ENCODE results near the gene CDH22. TPM values are rescaled to one million over a fixed set of nuclear protein-coding genes. Genes with fewer than 3 reads are reported as not detected.
A peak's percentile ranks its signal among the peaks of the same experiment; 100 is the strongest.

CDH22 gene
- total and polyA plus RNA-seq, 2 donors (not counting 1 experiment from before 2014, with no cell fraction given), result not detected

DNA sequence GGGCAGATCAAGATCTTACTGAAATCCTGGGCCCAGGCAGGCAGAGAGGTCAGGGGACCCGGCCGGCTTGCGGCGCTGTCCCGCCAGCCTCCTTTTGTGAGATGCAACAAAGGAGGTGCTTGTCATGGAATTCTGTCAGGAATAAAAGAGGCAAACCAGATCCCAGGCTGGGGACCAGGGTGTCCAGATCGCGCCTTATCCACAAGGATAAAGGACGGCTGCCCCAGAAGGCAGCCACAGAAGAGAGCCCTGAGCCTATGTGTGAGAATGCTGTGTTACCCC lies 42.6 kb upstream of the CDH22 start:
- H3K9me3 ChIP-seq (ENCODE audit: control extremely low read depth in 1 of 3, control insufficient read depth in 2 of 3, insufficient read depth in 1 of 3, low read length in 2 of 3), result no peaks in the 10 kb centered on the region
- DNase-seq (no peak), ATAC-seq (ENCODE audit: low read depth) (no peak)
- Mint-ChIP-seq H3K9me3 (ENCODE audit: insufficient read depth) (no peaks in the 10 kb centered on the region), H3K4me1 (peaks cover 26% of the 10 kb centered on the region), H3K27me3 (no peaks in the 10 kb centered on the region), H3K4me3 (no peak overlapping the region), H3K27ac (peak overlapping the region; percentile 82)
- H3K9ac ChIP-seq (ENCODE audit: low read length), result no peak overlapping the region
- H3K4me3 ChIP-seq (ENCODE audit: control extremely low read depth in 1 of 5, extremely low read depth in 1 of 5, insufficient read depth in 1 of 5, low read depth in 2 of 5, low read length in 4 of 5), result no peak overlapping the region
- H4K20me1 ChIP-seq (ENCODE audit: control insufficient read depth, insufficient read depth, low read length, poor library complexity, severe bottlenecking), result peaks cover 17% of the 10 kb centered on the region
- TF ChIP-seq, protein P1, sequence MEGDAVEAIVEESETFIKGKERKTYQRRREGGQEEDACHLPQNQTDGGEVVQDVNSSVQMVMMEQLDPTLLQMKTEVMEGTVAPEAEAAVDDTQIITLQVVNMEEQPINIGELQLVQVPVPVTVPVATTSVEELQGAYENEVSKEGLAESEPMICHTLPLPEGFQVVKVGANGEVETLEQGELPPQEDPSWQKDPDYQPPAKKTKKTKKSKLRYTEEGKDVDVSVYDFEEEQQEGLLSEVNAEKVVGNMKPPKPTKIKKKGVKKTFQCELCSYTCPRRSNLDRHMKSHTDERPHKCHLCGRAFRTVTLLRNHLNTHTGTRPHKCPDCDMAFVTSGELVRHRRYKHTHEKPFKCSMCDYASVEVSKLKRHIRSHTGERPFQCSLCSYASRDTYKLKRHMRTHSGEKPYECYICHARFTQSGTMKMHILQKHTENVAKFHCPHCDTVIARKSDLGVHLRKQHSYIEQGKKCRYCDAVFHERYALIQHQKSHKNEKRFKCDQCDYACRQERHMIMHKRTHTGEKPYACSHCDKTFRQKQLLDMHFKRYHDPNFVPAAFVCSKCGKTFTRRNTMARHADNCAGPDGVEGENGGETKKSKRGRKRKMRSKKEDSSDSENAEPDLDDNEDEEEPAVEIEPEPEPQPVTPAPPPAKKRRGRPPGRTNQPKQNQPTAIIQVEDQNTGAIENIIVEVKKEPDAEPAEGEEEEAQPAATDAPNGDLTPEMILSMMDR (IDR thresholded peaks at IDR 0.05), result no peak
- no peak for TF ChIP-seq EZH2 (IDR thresholded peaks at IDR 0.05; ENCODE audit: borderline replicate concordance, insufficient read depth, low read depth, low read length, poor library complexity, severe bottlenecking)
- ChIA-PET CTCF (no interaction called here), POLR2A (interaction anchor here (0.6 kb wide), 1 partner anchor 365 kb away, joined by 6 read pairs; no protein-coding TSS in a partner anchor)
- H3K27me3 ChIP-seq (replicated peaks in 1 of 4; ENCODE audit: control extremely low read depth in 1 of 4, control insufficient read depth in 3 of 4, insufficient read depth in 4 of 4, low read length in 3 of 4), result no peaks in the 10 kb centered on the region
- peaks cover 0 to 29% of the 10 kb centered on the region in 2 experiments for H3K36me3 ChIP-seq (replicated peaks in 1 of 2; ENCODE audit: control extremely low read depth in 1 of 2, control insufficient read depth in 1 of 2, extremely low read depth in 1 of 2, insufficient read depth in 2 of 2, low read length in 1 of 2)
- H3K27ac ChIP-seq (ENCODE audit: low read length in 2 of 2), result no peak overlapping the region
- H3K4me1 ChIP-seq (ENCODE audit: control insufficient read depth in 2 of 2, insufficient read depth in 2 of 2, low read length in 2 of 2), result peaks cover 9 to 24% of the 10 kb centered on the region in 2 donors
- no peak overlapping the region for H2AFZ ChIP-seq (ENCODE audit: insufficient read depth, low read depth, low read length, poor library complexity, severe bottlenecking)
- no peak overlapping the region for H3K4me2 ChIP-seq (replicated peaks; ENCODE audit: low read depth, low read length, poor library complexity, severe bottlenecking)
- intact Hi-C loops (cut with micrococcal nuclease), result no loop called here
- WGBS (ENCODE audit: insufficient coverage), result 97% methylated on average over 8 of the region's 8 CpGs
- H3K79me2 ChIP-seq (ENCODE audit: control insufficient read depth, insufficient read depth, low read length), result no peaks in the 10 kb centered on the region

DNA sequence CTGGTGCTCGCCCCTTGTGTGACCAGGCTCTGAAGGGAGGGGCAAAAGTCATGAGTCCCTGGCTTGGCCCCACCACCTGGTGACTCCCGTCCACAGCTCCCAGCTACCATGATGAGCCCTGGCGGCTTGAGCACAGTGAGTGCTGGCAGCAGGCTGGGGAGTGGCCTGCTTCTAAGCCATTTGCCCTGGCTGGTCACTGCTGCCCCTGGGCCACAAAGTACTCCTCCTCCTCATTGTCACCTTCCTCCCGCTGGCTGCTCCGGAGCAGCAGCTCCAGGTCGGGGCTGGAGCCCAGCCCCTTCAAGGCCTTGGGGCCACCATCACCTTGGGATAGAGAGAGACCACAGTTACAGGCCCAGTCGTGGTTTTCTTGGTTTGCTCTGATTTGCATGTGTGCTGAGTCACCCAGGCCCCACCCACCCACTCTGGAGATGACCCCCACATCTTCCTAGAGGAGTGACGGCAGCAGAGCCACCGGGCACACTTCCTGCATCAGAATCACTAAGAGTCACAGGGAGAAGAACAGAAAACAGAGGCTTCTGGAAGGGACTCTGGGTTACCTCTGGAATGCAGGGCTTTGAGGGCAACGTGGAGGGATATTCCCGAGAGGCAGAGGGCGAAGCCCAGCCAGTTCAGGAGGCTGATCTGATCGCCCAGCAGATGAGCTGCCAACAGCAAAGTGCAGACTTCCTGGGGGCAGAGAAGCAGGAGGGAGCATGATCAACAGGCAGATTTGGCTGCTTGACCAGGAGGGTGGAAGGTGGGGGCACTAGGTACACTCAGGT lies 42.1 kb upstream of the CDH22 start:
- H3K4me3 Mint-ChIP-seq, result peak overlapping the region; percentile 45
- Histone ChIP-seq H3K27me3 (replicated peaks in 1 of 4; ENCODE audit: control extremely low read depth in 1 of 4, control insufficient read depth in 3 of 4, insufficient read depth in 4 of 4, low read length in 3 of 4) (no peaks in the 10 kb centered on the region), H2AFZ (ENCODE audit: insufficient read depth, low read depth, low read length, poor library complexity, severe bottlenecking) (no peak overlapping the region), H3K79me2 (ENCODE audit: control insufficient read depth, insufficient read depth, low read length) (no peaks in the 10 kb centered on the region), H3K9ac (ENCODE audit: low read length) (no peak overlapping the region), H3K9me3 (ENCODE audit: control extremely low read depth in 1 of 3, control insufficient read depth in 2 of 3, insufficient read depth in 1 of 3, low read length in 2 of 3) (no peaks in the 10 kb centered on the region), H3K4me2 (replicated peaks; ENCODE audit: low read depth, low read length, poor library complexity, severe bottlenecking) (peak overlapping the region; percentile 16), H4K20me1 (ENCODE audit: control insufficient read depth, insufficient read depth, low read length, poor library complexity, severe bottlenecking) (peaks cover 17% of the 10 kb centered on the region), H3K4me3 (ENCODE audit: control extremely low read depth in 1 of 5, extremely low read depth in 1 of 5, insufficient read depth in 1 of 5, low read depth in 2 of 5, low read length in 4 of 5) (no peak overlapping the region), H3K27ac (ENCODE audit: low read length in 2 of 2) (no peak overlapping the region), H3K4me1 (ENCODE audit: control insufficient read depth in 2 of 2, insufficient read depth in 2 of 2, low read length in 2 of 2) (peaks cover 9 to 24% of the 10 kb centered on the region in 2 donors), H3K36me3 (replicated peaks in 1 of 2; ENCODE audit: control extremely low read depth in 1 of 2, control insufficient read depth in 1 of 2, extremely low read depth in 1 of 2, insufficient read depth in 2 of 2, low read length in 1 of 2) (peaks cover 0 to 29% of the 10 kb centered on the region in 2 experiments)
- peak overlapping the region; percentile 82 for H3K27ac Mint-ChIP-seq
- no peaks in the 10 kb centered on the region for H3K9me3 Mint-ChIP-seq (ENCODE audit: insufficient read depth)
- no peaks in the 10 kb centered on the region for H3K27me3 Mint-ChIP-seq
- intact Hi-C loops (cut with micrococcal nuclease), result no loop called here
- peak; percentile 79 for ATAC-seq (ENCODE audit: low read depth)
- CTCF ChIA-PET, result interaction anchor here (1.2 to 3.0 kb wide), 4 partner anchors 9 to 57 kb away, joined by 4 to 19 read pairs (median 6); partner anchors contain the start of gene ELMO2
- no peak for DNase-seq
- peaks cover 22% of the 10 kb centered on the region for H3K4me1 Mint-ChIP-seq
- TF ChIP-seq EZH2 (IDR thresholded peaks at IDR 0.05; ENCODE audit: borderline replicate concordance, insufficient read depth, low read depth, low read length, poor library complexity, severe bottlenecking), result no peak
- TF ChIP-seq, protein P1 (IDR thresholded peaks at IDR 0.05), result no peak
- 53% methylated on average over 13 of the region's 13 CpGs for WGBS (ENCODE audit: insufficient coverage)
- POLR2A ChIA-PET, result interaction anchor here (0.6 kb wide), 2 partner anchors 19 to 365 kb away, joined by 3 to 6 read pairs; no protein-coding TSS in a partner anchor
